HEK293 (cell line): ENCODE data around the gene SBF2.

Source experiments
- CTCF ChIA-PET: fragments of 350-600 bp; formaldehyde crosslinking; extraction: SDS; loops from one replicate; lab custom pipeline; 2021; ENCODE audit warnings: antibody characterized with exemption; lab: Yijun Ruan, JAX
- POLR2A ChIA-PET: fragments of 300-600 bp; formaldehyde crosslinking; extraction: SDS; loops from one replicate; lab custom pipeline; 2020; ENCODE audit warnings: antibody characterized with exemption, inconsistent platforms; lab: Yijun Ruan, JAX
- H3K27ac ChIP-seq: fragments of 200-500 bp; sonication (Bioruptor generic); 2 replicates; pipeline ENCODE4 v1.5.1; 2014; ENCODE audit warnings: low read depth, low read length, control low read depth, inconsistent platforms; ENCODE audit errors: extremely low read depth
- H3K36me3 ChIP-seq, 2 experiments: fragments of 200-500 bp in 1 of 2; sonication (Bioruptor generic) in 1 of 2; 1 replicate in 1 of 2; 2 replicates in 1 of 2; pipeline ENCODE4 v1.5.1; 2014 to 2017; ENCODE audit warnings: inconsistent platforms in 2 of 2, low read length in 2 of 2; ENCODE audit not compliant: control insufficient read depth in 2 of 2, insufficient read depth in 1 of 2
- H3K4me1 ChIP-seq: fragments of 200-500 bp; sonication (Bioruptor generic); 2 replicates; pipeline ENCODE4 v1.5.1; 2014; ENCODE audit warnings: mild to moderate bottlenecking, low read length, inconsistent platforms; ENCODE audit not compliant: control insufficient read depth, insufficient read depth
- H3K4me3 ChIP-seq: 2 replicates; pipeline ENCODE4 v1.5.1; 2011; ENCODE audit warnings: low read depth, mild to moderate bottlenecking, control low read depth, low read length, moderate library complexity
- H3K9me3 ChIP-seq: fragments of 200-500 bp; sonication (Bioruptor generic); 2 replicates; pipeline ENCODE4 v1.5.1; 2014; ENCODE audit warnings: low read depth, low read length, inconsistent platforms; ENCODE audit not compliant: control insufficient read depth, insufficient read depth
- BCL11B ChIP-seq: fragments of 450-650 bp; formaldehyde crosslinking; IDR thresholded peaks from 2 replicates; pipeline ENCODE4 v1.5.1; 2016; ENCODE audit warnings: low read depth, missing biosample characterization, missing genetic modification characterization
- INSM2 ChIP-seq: fragments of 450-650 bp; formaldehyde crosslinking; IDR thresholded peaks from 2 replicates; pipeline ENCODE4 v1.5.1; 2016; ENCODE audit warnings: missing biosample characterization, missing genetic modification characterization
- PBX3 ChIP-seq: sonication (generic); formaldehyde crosslinking; IDR thresholded peaks from 2 replicates; pipeline ENCODE4 v1.8.1; 2022; ENCODE audit warnings: mild to moderate bottlenecking, moderate library complexity, missing genetic modification reagents
- PRDM2 ChIP-seq: fragments of 450-650 bp; formaldehyde crosslinking; IDR thresholded peaks from 2 replicates; pipeline ENCODE4 v1.5.1; 2016; ENCODE audit warnings: missing biosample characterization, missing genetic modification characterization, borderline replicate concordance
- RBAK ChIP-seq: fragments of 450-650 bp; formaldehyde crosslinking; IDR thresholded peaks from 2 replicates; pipeline ENCODE4 v1.5.1; 2016; ENCODE audit warnings: missing biosample characterization, missing genetic modification characterization
- SP3 ChIP-seq: fragments of 450-650 bp; formaldehyde crosslinking; IDR thresholded peaks from 2 replicates; pipeline ENCODE4 v1.5.1; 2016; ENCODE audit warnings: missing biosample characterization, missing genetic modification characterization
- ZBTB6 ChIP-seq: fragments of 450-650 bp; formaldehyde crosslinking; IDR thresholded peaks from 2 replicates; pipeline ENCODE4 v1.5.1; 2017; ENCODE audit warnings: missing biosample characterization, missing genetic modification characterization
- ZFHX2 ChIP-seq: fragments of 450-650 bp; formaldehyde crosslinking; conservative IDR thresholded peaks from 2 replicates; pipeline ENCODE4 v1.5.1; 2016; ENCODE audit warnings: missing biosample characterization, missing genetic modification characterization
- ZNF214 ChIP-seq: fragments of 450-650 bp; formaldehyde crosslinking; IDR thresholded peaks from 2 replicates; pipeline ENCODE4 v1.5.1; 2017; ENCODE audit warnings: missing biosample characterization, mild to moderate bottlenecking, missing genetic modification characterization, borderline replicate concordance
- ZNF398 ChIP-seq: fragments of 450-650 bp; formaldehyde crosslinking; IDR thresholded peaks from 2 replicates; pipeline ENCODE4 v1.5.1; 2017; ENCODE audit warnings: missing biosample characterization, missing genetic modification characterization
- ZNF560 ChIP-seq: fragments of 450-650 bp; formaldehyde crosslinking; IDR thresholded peaks from 2 replicates; pipeline ENCODE4 v1.5.1; 2017; ENCODE audit warnings: missing biosample characterization, missing genetic modification characterization, borderline replicate concordance
- ZNF610 ChIP-seq: fragments of 450-650 bp; formaldehyde crosslinking; IDR thresholded peaks from 2 replicates; pipeline ENCODE4 v1.5.1; 2016; ENCODE audit warnings: missing biosample characterization, missing genetic modification characterization, borderline replicate concordance
- ZNF621 ChIP-seq: fragments of 450-650 bp; formaldehyde crosslinking; IDR thresholded peaks from 2 replicates; pipeline ENCODE4 v1.5.1; 2017; ENCODE audit warnings: missing biosample characterization, missing genetic modification characterization
- ZNF624 ChIP-seq: fragments of 450-650 bp; formaldehyde crosslinking; IDR thresholded peaks from 2 replicates; pipeline ENCODE4 v1.5.1; 2017; ENCODE audit warnings: missing biosample characterization, missing genetic modification characterization
- ZNF629 ChIP-seq: fragments of 450-650 bp; formaldehyde crosslinking; IDR thresholded peaks from 2 replicates; pipeline ENCODE4 v1.5.1; 2017; ENCODE audit warnings: missing biosample characterization, missing genetic modification characterization
- ZNF701 ChIP-seq: fragments of 450-650 bp; formaldehyde crosslinking; IDR thresholded peaks from 2 replicates; pipeline ENCODE4 v1.5.1; 2016; ENCODE audit warnings: missing biosample characterization, missing genetic modification characterization
- ZNF791 ChIP-seq: fragments of 450-650 bp; formaldehyde crosslinking; IDR thresholded peaks from 2 replicates; pipeline ENCODE4 v1.5.1; 2016; ENCODE audit warnings: missing biosample characterization, missing genetic modification characterization

SBF2 gene

GRCh38 chr11:10331548-10332289, 37.7 kb upstream of the SBF2 start:
- Histone ChIP-seq H3K36me3 (no peaks in the 10 kb centered on the region), H3K4me1 (no peaks in the 10 kb centered on the region), H3K27ac (no peak overlapping the region), H3K9me3 (no peaks in the 10 kb centered on the region), H3K4me3 (no peak overlapping the region)
- CTCF ChIA-PET, result interaction anchor here (0.7 to 1.8 kb wide), 2 partner anchors 10 to 255 kb away, joined by 4 read pairs; no protein-coding TSS in a partner anchor
- no peak for TF ChIP-seq ZNF560 (tag by site-specific recombination)
- TF ChIP-seq INSM2 (tag by site-specific recombination), result no peak
- TF ChIP-seq PBX3 (CRISPR knock-in tag), result no peak
- no peak for TF ChIP-seq SP3
- TF ChIP-seq ZNF624, result no peak
- no peak for TF ChIP-seq ZNF629
- TF ChIP-seq ZNF701 (tag by site-specific recombination), result no peak
- TF ChIP-seq BCL11B (tag by site-specific recombination), result no peak
- TF ChIP-seq ZNF398 (tag by site-specific recombination), result no peak
- no peak for TF ChIP-seq ZNF791
- no peak for TF ChIP-seq ZFHX2 (tag by site-specific recombination)
- TF ChIP-seq ZBTB6 (tag by site-specific recombination), result no peak
- TF ChIP-seq ZNF621 (tag by site-specific recombination), result no peak
- TF ChIP-seq ZNF610, result no peak
- no peak for TF ChIP-seq ZNF214 (tag by site-specific recombination)
- no peak for TF ChIP-seq PRDM2 (tag by site-specific recombination)
- no peak for TF ChIP-seq RBAK (tag by site-specific recombination)
- TF ChIP-seq, all 188 proteins: peak for 0
- POLR2A ChIA-PET, result interaction anchor here (1.2 kb wide), 1 partner anchor 27 kb away, joined by 3 read pairs; the partner anchor contains the start of gene ADM
